GM23338 (cell line): Measurements from ENCODE around the gene DMRTB1. TPM values are rescaled to one million over a fixed set of nuclear protein-coding genes. Genes with fewer than 3 reads are reported as not detected.

ENCODE experiments used
- CTCF ChIP-seq, 2 experiments: fragments of 200-600 bp in 1 of 2; sonication (generic) in 1 of 2; conservative IDR thresholded peaks; 2 replicates each; pipeline versions ENCODE4 v1.5.1 to v1.6.1; 2016 to 2017; ENCODE audit warnings: antibody characterized with exemption in 2 of 2, low read depth in 2 of 2, mild to moderate bottlenecking in 2 of 2, moderate library complexity in 1 of 2
- ETS1 ChIP-seq: IDR thresholded peaks from 2 replicates; pipeline ENCODE4 v1.6.1; 2016; ENCODE audit warnings: antibody characterized with exemption
- ZNF114 ChIP-seq: fragments of 250-450 bp; sonication (Bioruptor Pico); IDR thresholded peaks from 2 replicates; pipeline ENCODE4 v1.5.0; 2020; ENCODE audit warnings: mild to moderate bottlenecking, moderate library complexity
- ZNF331 ChIP-seq: fragments of 250-450 bp; sonication (Bioruptor Pico); IDR thresholded peaks from 2 replicates; pipeline ENCODE4 v1.5.0; 2020; ENCODE audit warnings: low read depth, mild to moderate bottlenecking, moderate library complexity
- ZNF462 ChIP-seq: fragments of 250-450 bp; sonication (Bioruptor Pico); IDR thresholded peaks from 2 replicates; pipeline ENCODE4 v1.5.0; 2020; ENCODE audit warnings: mild to moderate bottlenecking, moderate library complexity
- polyA plus RNA-seq: library from polyadenylated mRNA; unstranded; fragments of >200 nt; fragmentation: Nextera tagmentation; extraction: Ambion mirVana; gene quantifications from 2 replicates; pipeline ENCODE4 v1.2.1, GENCODE V29; 2016
- total RNA-seq: library from RNA; depleted of rRNA; stranded (reverse); fragments of >200 nt; shearing (Covaris generic); gene quantifications from 2 replicates; pipeline ENCODE4 v1.2.3, GENCODE V29; 2014

Gene DMRTB1
- total and polyA plus RNA-seq, 2 experiments from 2014 or later, result 0.27 to 1.2 TPM

GRCh38 chr1:53477651-53478501 is 18.7 kb downstream of the DMRTB1 start (continued):
- no peak for TF ChIP-seq ZNF462 (CRISPR knock-in tag)
- no peak for TF ChIP-seq CTCF (conservative IDR thresholded peaks at IDR 0.05; ENCODE audit: low read depth in 2 of 2)
- no peak for TF ChIP-seq ETS1
- TF ChIP-seq ZNF331 (CRISPR knock-in tag), result no peak
- no peak for TF ChIP-seq ZNF114 (CRISPR knock-in tag)
